ENCODE results near the gene TEX53.
A peak's percentile ranks its signal among the peaks of the same experiment; 100 is the strongest.

The TEX53 gene

GRCh38 chr9:114674798-114675540 is 17.4 kb upstream of the TEX53 start:
- TF ChIP-seq, protein P1, sequence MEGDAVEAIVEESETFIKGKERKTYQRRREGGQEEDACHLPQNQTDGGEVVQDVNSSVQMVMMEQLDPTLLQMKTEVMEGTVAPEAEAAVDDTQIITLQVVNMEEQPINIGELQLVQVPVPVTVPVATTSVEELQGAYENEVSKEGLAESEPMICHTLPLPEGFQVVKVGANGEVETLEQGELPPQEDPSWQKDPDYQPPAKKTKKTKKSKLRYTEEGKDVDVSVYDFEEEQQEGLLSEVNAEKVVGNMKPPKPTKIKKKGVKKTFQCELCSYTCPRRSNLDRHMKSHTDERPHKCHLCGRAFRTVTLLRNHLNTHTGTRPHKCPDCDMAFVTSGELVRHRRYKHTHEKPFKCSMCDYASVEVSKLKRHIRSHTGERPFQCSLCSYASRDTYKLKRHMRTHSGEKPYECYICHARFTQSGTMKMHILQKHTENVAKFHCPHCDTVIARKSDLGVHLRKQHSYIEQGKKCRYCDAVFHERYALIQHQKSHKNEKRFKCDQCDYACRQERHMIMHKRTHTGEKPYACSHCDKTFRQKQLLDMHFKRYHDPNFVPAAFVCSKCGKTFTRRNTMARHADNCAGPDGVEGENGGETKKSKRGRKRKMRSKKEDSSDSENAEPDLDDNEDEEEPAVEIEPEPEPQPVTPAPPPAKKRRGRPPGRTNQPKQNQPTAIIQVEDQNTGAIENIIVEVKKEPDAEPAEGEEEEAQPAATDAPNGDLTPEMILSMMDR (IDR thresholded peaks at IDR 0.05; ENCODE audit: low read depth, low read length, missing control alignments), result peak; percentile 30
- Histone ChIP-seq H3K27ac (no peak overlapping the region), H3K27me3 (replicated peaks) (no peaks in the 10 kb centered on the region)

DNA sequence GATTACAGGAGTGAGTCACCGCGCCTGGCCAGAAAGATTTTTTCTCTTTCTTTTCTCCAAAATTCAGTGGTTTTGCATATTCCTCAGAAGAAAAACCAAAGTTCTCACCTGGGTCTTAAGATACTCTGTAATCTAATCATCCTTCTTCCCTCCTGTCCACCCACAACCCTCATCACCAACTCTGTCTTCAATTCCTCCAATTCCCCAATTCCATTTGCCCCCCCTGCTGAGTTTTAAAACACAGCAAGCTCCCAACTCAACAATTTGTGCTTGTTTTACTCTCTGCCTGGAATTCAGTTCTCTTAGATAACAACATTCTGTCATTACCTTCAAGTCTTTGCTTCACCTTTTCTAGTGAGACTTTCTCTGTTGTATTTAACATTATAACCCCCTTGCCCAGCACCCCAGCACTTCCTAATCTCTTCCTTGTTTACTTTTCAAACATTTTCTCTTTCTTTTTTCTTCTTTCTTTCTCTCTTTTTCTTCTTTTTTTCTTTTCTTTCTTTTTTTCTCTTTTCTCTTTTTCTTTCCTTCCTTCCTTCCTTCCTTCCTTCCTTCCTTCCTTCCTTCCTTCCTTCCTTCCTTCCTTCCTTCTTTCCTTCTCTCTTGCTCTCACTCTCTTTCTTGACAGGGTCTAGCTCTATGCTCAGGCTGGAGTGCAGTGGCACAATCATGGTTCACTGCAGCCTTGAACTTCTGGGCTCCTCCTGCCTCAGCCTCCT is 16.6 kb upstream of the TEX53 start:
- H3K36me3 ChIP-seq (replicated peaks), result no peaks in the 10 kb centered on the region
- no peak for DNase-seq
- in situ Hi-C loops (cut with HindIII; ENCODE audit: low pct_ligation_motif_present, low sequenced_read_pairs), result loop anchor here (10.0 kb wide), 1 partner anchor 61 kb away; no protein-coding TSS in a partner anchor
- H3K27ac ChIP-seq, result no peak overlapping the region
- H3K4me3 ChIP-seq (ENCODE audit: low read depth, low read length), result no peak overlapping the region
- TF ChIP-seq, protein P1 (IDR thresholded peaks at IDR 0.05; ENCODE audit: low read depth, low read length, missing control alignments), result no peak
- no peaks in the 10 kb centered on the region for H3K27me3 ChIP-seq (replicated peaks)

More at GRCh38 chr9:114674798-114675540, 17.4 kb upstream of the TEX53 start:
- no peak for DNase-seq
- no peak overlapping the region for H3K4me3 ChIP-seq (ENCODE audit: low read depth, low read length)
- in situ Hi-C loops (cut with HindIII; ENCODE audit: low pct_ligation_motif_present, low sequenced_read_pairs), result loop anchor here (10.0 to 25.0 kb wide), 2 partner anchors 60 to 337 kb away; no protein-coding TSS in a partner anchor
- H3K36me3 ChIP-seq (replicated peaks), result no peaks in the 10 kb centered on the region

- TF ChIP-seq, protein P1 (IDR thresholded peaks at IDR 0.05; ENCODE audit: low read depth, low read length, missing control alignments), result no peak
- no peaks in the 10 kb centered on the region for H3K27me3 ChIP-seq (replicated peaks)
- in situ Hi-C loops (cut with HindIII; ENCODE audit: low pct_ligation_motif_present, low sequenced_read_pairs), result loop anchor here (10.0 kb wide), 1 partner anchor 63 kb away; no protein-coding TSS in a partner anchor
- no peak for DNase-seq
- no peak overlapping the region for H3K4me3 ChIP-seq (ENCODE audit: low read depth, low read length)
- H3K36me3 ChIP-seq (replicated peaks), result no peaks in the 10 kb centered on the region
- no peak overlapping the region for H3K27ac ChIP-seq
These were observed 14.0 kb upstream of the TEX53 start for GRCh38 chr9:114671605-114672004.

DNA sequence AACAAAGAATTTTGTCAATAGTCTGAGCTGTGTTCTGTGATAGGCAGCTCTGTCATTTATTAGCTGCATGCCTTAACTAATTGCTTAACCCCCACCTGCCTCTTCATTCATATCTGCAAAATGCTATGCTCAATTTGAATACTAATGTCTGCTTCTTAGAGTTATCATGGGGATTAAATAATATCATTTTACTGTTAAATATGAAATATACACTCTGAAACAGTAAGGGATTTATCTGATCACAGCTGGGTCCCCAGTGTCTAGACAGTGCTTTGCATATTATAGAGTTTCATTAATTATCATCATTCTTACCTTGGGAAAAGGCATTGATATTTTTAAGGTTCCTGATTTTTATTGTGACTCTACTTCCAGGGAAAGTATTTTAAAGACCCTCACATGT is 12.4 kb upstream of the TEX53 start:
- TF ChIP-seq, protein P1 (IDR thresholded peaks at IDR 0.05; ENCODE audit: low read depth, low read length, missing control alignments), result no peak
- H3K4me3 ChIP-seq (ENCODE audit: low read depth, low read length), result no peak overlapping the region
- in situ Hi-C loops (cut with HindIII; ENCODE audit: low pct_ligation_motif_present, low sequenced_read_pairs), result loop anchor here (10.0 kb wide), 1 partner anchor 65 kb away; no protein-coding TSS in a partner anchor
- no peaks in the 10 kb centered on the region for H3K27me3 ChIP-seq (replicated peaks)
- H3K27ac ChIP-seq, result no peak overlapping the region
- H3K36me3 ChIP-seq (replicated peaks), result no peaks in the 10 kb centered on the region
- DNase-seq, result no peak

DNA sequence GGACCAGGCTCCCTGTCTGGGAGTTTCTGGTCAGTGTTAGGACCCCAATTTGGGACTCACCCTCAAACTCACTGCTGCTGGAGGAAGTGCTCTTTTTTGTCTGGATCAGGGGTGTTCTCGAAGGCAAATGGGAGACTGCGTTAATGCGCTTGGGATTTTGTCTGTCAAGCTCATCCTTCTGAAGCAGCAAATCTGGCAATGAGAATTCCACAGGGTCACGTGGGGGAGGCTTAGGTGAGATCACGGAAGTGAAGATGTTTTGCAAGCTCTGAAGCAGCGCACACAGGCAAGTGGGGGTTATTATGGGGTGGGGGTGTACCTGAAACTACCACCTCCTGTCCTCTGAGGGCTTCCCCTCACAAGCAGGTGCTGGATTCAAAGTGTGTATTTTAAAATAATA is 10.5 kb upstream of the TEX53 start:
- TF ChIP-seq, protein P1 (IDR thresholded peaks at IDR 0.05; ENCODE audit: low read depth, low read length, missing control alignments), result no peak
- Histone ChIP-seq H3K36me3 (replicated peaks) (no peaks in the 10 kb centered on the region), H3K27ac (no peak overlapping the region), H3K4me3 (ENCODE audit: low read depth, low read length) (no peak overlapping the region), H3K27me3 (replicated peaks) (no peaks in the 10 kb centered on the region)
- DNase-seq, result no peak
- in situ Hi-C loops (cut with HindIII; ENCODE audit: low pct_ligation_motif_present, low sequenced_read_pairs), result no loop called here

Data from brain microvascular endothelial cell (primary cell).